Forelimb muscle (tissue), 1 donor: Measurements from ENCODE around the gene RARRES1. TPM values are rescaled to one million over a fixed set of nuclear protein-coding genes. Genes with fewer than 3 reads are reported as not detected.
"Not testable (repeated sequence)": the region's sequence is repeated elsewhere in the genome, so short reads cannot be mapped to it uniquely, and the experiment has no call there.

Source experiments
- DNase-seq: peaks from one replicate; pipeline ENCODE4 v3.0.0-alpha.2; 2013; ENCODE audit warnings: low read depth
- polyA plus RNA-seq: library from polyadenylated mRNA; unstranded; fragments of 120-200 nt; gene quantifications from one replicate; pipeline ENCODE4 v1.2.1, GENCODE V29; 2013; ENCODE audit not compliant: insufficient read length

The RARRES1 gene
- polyA plus RNA-seq, 1 donor: 2.6 TPM

- DNase-seq: no peak
Measured at GRCh38 chr3:158696618-158697017, 35.6 kb downstream of the RARRES1 start.

- DNase-seq: not testable (repeated sequence)
Measured at GRCh38 chr3:158693866-158694456, 38.3 kb downstream of the RARRES1 start.

- DNase-seq: no peak
Measured at GRCh38 chr3:158685159-158685558, 47.1 kb downstream of the RARRES1 start.

DNA sequence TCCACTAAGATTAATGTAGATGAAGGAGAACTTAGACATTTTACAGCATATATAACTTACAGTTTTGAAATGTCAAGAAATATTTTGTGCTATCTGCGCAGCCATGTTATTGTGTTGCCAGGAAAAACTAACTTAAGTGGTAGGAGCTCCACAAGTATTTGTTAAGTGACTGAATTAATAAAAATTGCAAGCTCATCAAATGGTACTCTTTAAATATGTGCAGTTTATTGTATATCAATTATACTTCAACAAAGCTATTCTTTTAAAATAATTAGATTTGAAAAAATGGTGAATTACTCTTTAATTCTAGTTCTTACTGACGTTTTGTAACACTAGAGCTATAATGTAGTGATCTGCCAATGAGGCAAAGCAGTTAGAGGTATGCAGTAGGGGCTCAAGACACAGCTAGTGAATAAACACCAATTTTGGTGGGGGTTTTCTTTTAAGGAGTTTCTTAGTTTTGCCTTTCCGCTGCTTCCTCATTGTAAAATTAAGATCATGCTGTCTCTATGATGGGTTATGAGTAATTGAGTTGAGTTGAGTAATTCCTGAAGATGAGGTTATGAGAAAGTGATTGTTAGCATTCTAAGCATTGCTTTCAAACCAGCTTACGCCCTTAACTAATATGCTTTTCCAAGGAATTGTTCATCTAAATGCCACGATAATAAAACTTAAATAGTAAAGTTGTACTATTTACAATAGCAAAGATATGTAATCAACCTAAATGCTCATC lies 48.9 kb downstream of the RARRES1 start:
- no peak for DNase-seq

- DNase-seq: no peak
Measured at GRCh38 chr3:158680861-158681260, 51.4 kb downstream of the RARRES1 start.

- no peak for DNase-seq
Measured at GRCh38 chr3:158679547-158680000, 52.7 kb downstream of the RARRES1 start.

DNA sequence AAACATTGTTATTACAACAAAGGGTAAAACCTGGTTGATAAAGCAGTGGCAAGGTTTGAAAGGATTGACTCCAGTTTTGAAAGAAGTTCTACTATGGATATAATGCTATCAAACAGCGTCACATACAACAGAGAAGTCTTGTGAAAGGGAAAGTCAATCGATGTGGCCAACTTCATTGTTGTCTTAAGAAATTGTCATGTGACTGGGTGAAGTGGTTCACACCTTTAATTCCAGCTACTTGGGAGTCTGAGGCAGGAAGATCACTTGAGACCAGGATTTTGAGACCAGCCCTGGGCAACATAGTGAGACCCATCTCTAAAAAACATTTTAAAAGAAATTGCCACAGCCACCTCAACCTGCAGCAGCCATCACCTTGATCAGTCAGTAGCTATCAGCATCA lies 53.6 kb downstream of the RARRES1 start:
- no peak for DNase-seq

GRCh38 chr3:158672215-158673176 lies 59.8 kb downstream of the RARRES1 start, which contains the start of gene LXN:
TSS of gene LXN (minus strand) at chr3:158672648. CDS start at chr3:158672478, 170 bp downstream.
- DNase-seq: peak; percentile 48

DNA sequence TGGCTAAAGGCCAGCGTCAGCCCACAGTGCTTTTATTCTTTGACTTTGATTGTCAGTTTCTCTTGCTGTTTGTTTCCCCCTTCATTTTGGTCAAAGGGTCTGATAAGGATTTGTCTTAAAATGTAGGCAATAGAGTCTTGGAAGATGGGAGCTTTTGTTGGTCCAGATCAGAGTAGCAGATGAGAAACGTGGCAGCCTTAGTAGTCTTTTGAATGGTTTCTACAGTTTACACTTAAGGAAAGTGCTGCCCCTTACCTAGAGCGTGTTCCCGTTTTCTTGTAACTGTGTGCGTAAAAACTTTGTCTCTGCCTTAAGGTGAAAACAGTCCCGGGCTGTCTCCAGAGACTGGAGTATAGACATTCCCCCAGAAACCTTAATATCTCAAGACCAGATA lies 60.4 kb downstream of the RARRES1 start:
- DNase-seq: no peak

GRCh38 chr3:158668506-158668905 lies 63.8 kb downstream of the RARRES1 start:
- no peak for DNase-seq

DNA sequence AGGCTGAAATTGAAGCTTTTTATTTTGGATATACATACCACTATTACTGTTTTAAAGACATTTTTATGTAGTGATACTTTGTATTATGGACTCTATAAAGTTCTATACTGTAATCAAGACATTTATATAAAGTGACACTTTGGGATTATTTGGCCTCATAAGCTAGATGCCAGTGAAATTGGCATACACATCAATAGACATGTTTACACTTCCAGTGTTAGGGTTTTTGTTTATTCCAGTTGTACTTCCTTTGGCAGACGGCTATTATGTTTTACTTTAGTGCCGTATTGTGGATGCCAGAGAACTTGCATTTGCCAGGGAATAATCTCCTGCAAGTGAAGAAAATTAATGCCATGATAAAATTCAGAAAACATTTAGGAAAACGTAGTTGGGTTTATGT lies 65.8 kb downstream of the RARRES1 start:
- DNase-seq: no peak

- no peak for DNase-seq
Measured at GRCh38 chr3:158663832-158664231, 68.4 kb downstream of the RARRES1 start.

GRCh38 chr3:158663246-158663645 lies 69.0 kb downstream of the RARRES1 start:
- no peak for DNase-seq

DNA sequence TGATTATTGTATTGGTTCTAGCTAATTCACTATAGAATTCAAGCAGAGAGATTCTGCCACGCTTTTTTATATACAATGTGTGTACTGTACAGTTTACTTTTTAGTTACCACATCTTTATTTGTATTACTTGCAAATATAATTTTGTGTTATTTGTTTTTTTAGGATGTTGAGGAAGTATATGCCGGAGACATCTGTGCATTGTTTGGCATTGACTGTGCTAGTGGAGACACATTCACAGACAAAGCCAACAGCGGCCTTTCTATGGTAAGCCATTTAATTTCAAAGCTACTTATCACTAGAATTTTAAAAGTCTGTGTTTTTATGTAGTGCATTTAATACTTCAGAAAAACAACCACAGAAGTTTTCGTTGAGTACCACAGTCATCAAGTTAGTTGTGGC lies 71.5 kb downstream of the RARRES1 start:
- no peak for DNase-seq

GRCh38 chr3:158659454-158660237 lies 72.6 kb downstream of the RARRES1 start:
- no peak for DNase-seq

DNA sequence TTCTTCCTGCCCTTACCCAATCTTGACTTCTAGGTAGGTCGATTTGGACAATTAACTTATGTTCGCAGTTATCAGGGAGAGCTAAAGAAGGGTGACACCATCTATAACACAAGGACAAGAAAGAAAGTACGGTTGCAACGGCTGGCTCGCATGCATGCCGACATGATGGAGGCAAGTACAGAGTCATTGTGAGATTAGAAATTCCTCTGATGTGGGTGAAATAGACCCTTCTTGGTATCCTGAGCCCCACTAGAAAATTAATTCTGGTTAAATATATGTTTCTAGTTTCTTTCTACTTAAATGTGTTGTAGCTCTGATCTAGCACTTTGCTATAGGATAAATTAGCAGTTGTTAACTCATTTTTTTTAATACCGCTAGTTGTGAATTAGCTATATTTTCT lies 73.4 kb downstream of the RARRES1 start:
- DNase-seq: no peak

DNA sequence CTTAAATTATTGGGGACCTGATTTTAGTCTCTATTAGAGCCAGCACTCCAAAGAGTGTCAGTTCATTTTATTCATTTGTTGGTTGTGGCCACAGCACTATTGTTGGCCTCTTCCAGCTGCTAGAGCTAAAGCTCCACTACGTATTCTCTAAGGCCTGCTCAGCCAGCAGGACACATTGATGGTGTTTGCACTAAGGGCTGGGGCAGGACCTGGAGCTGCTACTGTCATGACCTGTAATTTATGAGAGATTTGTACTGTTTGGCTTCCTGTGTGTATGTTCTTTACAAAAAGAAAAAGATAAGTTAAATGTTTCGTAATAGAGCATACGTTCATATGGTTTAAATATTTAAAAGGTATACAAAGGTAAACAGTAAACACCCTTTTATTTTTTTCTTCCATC lies 79.8 kb downstream of the RARRES1 start:
- DNase-seq: no peak

GRCh38 chr3:158651192-158651591 lies 81.1 kb downstream of the RARRES1 start:
- no peak for DNase-seq

- DNase-seq: no peak
Measured at GRCh38 chr3:158649791-158650190, 82.5 kb downstream of the RARRES1 start.
